GM19463 (cell line): ENCODE results near the gene PFKM.

Experiments
- ATAC-seq: cut with Tn5 transposase; IDR thresholded peaks from one replicate; pipeline ENCODE4 v1.9.1; 2021; ENCODE audit warnings: mild to moderate bottlenecking, moderate library complexity; ENCODE audit not compliant: unreplicated experiment

PFKM gene

DNA sequence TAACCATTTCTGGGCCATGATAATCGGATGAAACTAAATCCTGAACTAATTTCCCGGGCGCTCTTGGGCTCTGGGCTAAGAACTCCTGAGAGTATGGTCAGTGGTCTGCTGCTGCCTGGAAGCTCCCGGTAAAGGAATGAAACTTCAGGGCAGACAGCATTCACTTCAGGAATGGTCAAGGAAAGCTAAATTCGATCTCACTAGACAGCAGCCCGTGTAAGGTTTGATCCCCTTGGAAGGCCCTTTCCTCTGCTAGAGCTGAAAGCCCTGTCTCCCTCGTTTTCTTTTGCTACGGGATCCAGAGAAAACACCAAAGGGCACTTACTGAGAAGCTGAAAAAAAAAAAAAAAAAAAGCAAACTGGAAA, 37.5 kb downstream of the PFKM start:
- no peak for ATAC-seq

DNA sequence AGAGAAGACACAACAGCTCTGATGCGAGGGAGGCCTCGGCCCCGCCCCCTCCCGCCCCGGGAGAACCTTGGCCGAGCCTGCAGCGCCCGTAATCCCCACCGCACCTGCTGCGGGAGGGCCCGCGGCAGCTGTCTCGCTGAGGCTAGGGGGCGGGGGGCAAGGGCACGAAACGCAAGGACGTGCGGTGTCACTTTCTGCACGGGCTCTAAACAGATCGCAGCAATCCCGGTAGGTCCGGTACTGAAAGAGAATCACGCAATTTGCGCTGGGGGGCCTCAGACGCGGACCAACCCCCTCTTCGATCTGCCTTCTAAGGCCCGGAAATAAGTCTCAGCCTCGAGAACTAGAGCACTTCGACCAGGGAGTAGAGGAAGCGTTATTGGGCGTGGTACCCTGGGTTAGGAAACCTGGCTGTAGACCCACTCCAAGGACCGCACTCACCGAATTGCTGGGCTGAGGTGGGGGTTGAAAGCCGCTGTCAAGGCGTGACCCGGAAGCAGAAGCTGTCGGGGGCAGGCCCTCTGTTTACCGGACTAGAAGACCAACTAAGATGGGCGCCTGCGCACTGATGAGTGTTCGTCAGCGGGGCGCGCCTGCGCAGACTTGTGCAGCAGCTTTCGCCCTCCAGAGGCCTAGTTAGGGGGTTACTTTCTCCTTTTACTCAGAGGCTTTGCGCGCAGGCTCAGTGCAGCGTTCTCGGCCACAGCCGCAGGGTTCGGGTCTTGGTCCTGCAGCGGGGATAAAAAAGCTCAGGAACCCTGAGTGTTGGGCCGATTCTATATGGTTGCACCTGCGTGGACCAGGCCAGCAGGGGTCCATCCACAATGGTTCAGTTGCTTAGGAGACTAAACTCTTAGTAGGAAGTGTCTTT, 38.1 kb downstream of the PFKM start, which contains the start of gene ASB8:
TSS of gene ASB8 (minus strand) at position 498 of the 871 bp plus-strand sequence. CDS start 4,019 bp downstream, outside the sequence.
- peak; percentile 84 for ATAC-seq

DNA sequence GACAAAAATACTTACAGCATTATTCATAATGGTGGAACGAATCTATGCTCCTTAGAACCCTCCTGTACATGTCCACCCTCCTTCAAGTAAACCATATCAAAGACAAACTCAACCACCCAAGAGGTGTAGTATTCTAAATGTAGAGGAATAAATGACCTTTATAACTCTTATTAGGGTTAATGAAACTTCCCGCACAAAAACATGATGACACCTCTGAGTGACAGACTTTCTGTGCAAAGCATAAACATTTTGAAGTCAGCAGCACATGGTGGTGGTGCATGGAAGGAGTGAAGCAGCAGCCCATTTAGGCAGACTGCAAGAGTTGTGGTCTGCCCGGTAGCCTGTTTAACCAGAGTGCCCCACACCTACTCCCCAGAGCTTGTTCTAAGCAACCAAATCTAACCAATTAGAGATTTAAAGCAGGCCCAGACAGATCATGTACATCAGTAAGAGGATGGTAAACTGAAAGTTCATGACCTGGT, 38.8 kb downstream of the PFKM start:
- no peak for ATAC-seq

DNA sequence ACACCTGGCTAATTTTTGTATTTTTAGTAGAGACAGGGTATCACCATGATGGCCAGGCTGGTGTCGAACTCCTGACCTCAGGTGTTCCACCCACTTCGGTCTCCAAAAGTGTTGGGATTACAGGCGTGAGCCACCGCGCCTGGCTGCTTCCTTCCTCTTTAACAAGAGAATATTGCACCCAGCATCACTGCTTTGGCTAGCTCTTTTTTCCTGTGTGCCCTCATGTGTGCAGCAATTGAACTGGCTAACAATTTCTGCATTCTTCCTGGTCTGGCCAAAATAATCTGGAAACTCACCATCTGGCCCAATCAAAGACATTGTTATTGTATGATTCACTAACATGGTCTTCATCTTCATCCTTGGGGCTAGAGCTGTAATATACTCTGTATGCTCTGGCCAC, 40.9 kb downstream of the PFKM start:
- no peak for ATAC-seq

DNA sequence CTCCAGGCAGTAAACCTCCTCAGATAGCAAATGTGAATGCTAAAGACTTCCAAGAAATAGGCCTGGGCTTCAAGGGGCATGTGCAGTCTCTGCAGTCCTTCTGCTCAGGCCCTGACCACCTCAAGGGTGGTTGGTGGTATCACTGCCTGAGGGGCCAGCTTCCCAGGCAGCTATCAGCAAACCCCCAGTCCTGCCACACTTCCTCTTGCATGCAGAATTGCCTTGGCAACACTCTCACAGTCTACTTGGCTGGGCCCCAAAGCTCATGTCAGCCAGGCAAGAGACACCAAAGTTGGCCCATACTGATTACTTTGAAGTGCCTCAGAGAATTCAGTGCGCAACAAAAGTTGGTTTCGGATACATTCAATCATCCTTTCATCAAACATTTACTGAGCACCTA, 41.6 kb downstream of the PFKM start:
- ATAC-seq: no peak

DNA sequence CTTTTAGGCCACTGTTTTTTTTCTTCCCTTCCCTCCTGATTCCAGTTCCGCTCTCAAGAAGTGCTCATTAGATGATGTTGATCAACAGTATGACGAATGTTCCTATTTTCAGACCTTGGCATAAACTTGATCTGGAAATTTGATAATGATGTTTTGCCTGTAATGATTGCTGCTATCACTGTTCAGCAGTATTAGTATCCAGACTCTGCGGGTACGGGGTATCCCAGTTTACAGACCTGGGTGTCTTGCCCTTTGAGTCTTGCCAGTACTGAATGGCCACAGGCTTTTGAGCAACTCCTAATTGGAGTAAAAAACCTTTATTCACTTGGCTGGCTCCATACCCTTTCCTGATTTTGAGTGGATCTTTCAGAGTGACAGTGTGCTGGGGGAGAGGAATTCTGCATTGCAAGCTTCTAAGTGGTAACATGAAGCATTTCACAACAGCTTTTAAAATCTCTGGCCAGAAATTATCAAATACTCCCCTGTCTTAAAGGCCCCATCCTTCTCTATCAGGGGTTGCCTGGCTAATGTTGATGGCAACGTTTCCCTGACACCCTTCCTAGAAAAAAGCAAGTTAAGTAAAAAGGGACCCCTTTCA, 44.1 kb downstream of the PFKM start:
- no peak for ATAC-seq

DNA sequence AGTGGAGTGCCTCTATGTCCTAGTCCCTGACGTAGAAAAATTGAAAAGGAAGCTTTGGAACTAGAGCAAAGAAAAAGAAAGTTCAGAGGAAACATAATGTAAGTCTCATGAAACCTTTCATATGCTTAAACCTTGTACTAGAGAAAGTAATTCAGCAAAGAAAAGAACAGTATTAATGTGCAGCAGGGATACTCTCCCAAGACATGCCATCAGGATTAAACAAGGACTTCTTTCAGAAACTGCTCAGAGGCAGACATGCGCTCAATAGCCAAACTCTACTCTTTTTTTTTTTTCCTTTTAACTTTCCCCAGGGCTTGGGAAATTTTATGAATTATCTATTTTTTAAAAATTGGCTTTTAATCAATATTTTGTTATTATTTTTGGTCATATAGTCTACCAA, 45.3 kb downstream of the PFKM start:
- no peak for ATAC-seq

DNA sequence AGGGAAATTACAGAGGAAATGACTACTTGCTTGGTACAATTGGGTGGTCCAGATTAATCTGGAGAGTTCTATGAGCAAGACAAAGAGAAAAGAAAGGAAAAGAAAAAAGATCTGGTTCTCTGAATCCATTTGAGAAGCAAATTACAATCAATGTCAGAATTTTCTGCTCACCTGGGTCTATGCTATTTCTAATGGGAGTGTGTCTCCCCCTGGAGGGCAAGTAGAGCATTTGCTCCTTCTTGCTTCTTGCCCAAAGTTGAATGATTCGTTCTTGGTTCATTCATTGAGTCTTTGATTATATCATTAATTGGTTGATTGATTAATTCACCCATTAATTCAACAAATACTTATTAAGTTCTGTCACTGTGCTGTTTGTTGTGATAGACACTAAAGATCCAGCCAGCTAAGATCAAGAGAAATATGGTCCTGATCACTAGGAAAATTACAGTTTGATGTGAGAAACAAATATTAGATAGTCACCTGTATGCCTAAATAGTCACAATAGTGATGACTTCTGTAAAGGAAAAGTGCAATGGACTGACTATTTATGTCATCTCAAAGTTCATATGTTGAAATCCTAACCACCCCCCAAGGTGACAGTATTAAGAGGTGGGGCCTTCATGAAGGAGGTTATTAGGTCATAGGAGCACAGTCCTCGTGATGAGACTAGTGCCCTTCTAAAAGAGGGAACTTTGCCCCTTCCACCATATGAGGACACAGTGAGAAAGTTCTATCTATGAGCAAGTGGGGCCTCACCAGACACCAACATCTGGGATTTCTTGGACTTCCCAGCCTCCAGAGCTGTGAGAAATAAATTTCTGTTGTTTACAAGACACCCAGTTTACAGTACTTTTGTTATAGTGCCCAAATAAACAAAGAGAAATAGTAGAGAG, 46.2 kb downstream of the PFKM start:
- no peak for ATAC-seq

DNA sequence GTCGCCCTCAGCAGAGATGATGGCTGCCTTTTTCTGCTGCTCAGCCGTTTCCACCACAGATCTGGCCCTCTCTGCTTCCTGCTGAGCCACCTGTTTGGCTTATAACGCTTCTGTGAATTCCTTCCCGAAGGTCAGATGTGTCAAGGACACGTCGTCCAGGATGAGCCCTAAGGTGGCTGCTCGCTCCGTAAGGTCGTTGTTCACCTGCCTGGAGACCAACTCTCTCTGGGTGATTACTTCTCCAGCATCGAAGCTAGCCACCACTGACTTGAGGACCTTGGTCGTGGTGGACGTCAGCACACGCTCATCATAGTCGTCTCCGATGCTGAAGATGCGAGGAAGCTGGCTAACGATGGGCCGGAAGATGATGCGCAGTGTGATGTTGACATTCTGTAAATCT, 49.8 kb downstream of the PFKM start:
- ATAC-seq: no peak

DNA sequence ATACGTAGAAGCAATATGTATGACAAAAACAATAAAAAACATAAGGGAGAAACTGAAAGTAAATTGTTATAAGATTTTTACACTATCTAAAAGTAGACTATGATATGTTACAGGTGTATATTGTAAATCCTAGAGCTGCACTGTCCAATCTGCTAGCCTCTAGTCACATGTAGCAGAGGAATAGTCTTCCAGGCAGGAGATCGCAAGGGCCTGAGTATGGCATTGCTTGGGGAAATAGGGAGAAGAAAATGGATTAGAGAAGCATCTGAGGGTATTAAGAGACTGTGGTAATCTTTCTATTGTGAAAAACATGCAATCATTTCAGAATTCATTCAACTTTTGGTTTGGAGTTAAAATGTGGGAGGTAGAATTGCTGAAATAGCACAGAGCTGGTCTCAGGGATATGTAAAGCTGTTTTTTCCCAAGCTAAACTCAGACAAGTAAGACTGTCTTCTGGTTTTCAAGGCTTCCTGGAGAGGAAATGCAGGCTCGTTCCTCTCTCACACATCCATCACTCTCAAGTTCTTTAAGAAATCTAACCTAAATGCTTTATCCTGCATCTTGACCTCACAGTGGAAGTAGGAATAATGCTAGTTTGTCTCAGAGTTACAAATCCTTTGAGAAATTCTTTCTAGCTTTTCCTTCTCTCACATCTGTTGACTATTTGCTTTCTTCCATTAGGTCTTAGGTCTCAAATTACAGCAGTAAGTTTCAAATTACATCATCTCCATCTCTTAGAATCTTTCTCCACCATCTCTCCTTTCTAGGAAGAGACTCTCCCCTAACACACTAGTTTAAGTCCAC, 56.7 kb downstream of the PFKM start:
- ATAC-seq: no peak

DNA sequence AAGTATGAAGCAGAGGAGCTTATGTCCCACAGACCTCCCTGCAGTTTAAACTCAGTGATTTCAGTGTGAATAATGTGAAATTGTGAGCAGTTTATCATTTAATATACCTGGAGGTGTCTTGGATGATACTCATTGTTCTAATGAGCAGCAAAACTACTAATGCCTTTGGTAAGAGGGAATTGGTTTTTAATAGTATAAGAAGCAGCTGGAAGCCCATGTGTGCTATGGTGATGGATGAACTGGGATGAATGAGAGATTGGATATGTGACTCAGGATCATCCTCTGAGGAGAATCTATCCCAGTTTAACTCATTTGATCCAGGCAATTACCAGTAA, 57.2 kb downstream of the PFKM start:
- no peak for ATAC-seq

DNA sequence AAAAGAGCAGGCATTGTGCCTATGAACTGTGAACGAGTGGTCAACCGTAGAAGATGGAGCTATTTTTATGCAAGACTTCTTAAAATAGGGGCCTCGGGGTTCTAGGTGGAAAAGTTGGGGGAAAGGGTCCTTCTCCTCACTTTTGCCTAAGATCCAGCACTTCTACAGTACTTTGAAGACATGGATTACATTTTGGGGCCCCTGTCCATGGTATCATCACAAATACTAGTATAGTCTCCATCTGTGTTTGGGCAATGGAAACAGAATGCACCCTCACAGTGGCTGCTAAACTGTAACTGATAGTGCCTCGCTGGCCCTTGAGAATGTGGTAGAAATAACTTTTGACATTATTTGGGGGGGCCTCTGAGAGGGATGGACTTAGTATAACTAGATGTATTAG, 58.8 kb downstream of the PFKM start:
- no peak for ATAC-seq

DNA sequence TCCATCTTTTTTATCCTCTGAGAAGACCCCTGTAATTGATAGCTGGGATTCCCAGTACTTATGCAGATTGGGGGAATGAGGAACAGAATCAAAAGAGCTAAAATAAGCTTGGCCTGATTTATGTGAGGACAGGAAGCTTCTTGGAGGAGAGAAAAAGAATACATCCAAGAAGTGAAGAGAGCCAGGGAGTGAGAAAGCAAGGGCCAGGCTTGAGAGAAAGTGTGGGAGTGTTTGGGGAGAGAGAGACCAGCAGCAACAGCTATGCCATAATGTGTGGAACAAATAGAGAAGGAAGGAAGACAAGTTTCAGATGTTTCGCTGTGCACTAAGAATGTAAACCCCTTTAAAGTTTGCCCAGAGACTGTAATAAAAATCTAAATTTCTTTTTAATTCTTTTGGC, 60.3 kb downstream of the PFKM start:
- ATAC-seq: no peak

DNA sequence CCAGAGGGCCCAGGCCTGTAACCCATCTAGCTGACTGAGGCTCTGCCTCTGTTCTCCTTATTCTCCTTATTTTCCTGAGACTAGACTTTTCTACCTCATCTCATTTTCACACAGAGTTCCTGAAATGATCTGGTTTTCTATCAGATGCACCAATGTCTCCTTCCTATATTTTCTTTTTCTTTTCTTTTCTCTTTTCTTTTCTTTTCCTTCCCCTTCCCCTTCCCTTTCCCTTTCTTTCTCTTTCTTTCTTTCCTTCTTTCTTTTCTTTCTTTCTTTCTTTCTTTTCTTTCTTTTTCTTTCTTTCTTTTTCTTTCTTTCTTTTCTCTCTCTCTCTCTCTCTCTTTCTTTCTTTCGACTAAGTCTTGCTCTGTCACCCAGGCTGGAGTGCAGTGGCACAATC, 61.3 kb downstream of the PFKM start:
- ATAC-seq: no peak

DNA sequence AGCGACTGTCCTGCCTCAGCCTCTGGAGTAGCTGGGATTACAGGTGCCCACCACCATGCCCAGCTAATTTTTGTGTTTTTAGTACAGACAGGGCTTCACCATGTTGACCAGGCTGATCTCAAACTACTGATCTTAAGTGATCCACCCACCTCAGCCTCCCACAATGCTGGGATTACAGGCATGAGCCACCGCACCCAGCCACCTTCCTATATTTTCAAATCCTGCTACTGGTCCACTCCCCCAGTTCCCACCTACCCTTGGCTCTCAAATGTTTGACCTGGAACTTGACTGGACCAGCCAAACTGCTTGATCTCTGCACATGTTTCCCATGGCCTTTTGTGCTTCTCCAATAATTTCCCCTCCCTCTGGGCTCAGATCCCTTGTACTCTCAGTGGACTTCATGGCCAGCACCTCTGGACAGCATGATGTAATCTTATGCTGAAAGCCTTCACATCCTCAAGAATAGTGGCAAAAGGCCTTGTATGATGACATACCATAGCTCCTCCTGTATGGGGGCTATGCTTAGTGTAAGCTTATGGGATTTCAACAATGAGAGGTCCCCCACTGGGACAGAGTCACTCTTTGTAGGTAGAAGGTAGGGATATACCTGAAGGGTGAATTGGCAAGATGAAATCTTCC, 61.8 kb downstream of the PFKM start:
- ATAC-seq: no peak

DNA sequence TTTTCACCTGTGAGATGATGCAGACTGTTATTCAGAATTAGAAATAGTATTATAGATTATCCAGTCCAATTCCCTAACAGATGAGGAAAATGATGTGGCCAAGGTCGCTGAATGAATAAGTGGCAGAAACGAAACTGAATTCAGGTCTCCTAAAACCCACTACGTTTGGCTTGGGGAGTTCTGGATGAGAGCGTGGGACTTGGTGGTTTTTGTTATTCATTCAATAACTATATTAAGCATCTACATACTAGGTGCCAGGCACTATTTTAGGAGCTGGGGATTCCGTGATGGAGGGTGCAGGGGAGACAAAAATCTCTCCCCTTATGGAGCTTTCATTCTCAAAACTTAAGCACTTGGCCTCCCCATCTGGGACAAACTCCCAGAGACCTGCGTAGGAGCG, 63.5 kb downstream of the PFKM start:
- ATAC-seq: no peak

DNA sequence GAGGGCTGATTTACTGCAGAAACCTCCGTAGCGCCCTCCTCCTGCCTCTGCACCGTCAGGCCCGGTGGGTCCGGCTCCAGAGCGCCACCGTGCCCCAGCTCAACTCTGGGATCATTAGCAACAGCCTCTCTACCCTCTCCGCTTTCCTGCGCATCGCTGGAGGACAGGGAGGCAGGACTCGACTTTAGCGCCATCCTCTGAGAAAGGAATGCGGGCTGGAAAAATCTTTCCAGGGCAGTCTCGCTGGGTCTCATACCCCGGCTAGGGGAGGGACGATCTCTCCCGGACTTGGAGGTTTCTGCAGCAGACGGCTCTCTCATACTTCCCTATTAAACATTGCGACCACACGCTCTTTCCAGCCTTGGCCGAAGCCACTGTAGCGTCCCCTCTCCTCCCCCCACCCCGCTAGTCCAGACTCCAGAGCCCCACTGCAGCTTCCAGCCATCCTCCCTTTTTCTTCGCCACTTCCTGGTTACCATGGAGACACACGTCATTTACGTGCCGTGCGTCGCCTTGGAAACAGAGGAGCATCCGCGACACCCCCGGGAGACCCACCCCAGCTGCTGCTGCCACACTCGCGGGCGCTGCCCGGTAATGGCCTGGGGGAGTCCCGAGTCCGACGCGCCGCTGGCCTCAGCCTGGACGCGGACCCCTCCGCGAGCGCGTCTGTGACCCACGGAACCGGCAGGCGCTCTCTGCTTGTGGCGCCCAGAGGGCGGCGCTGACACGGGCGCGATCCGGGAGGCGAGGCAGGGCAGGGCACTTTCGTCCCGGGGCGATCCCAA, 64.1 kb downstream of the PFKM start, which contains the start of gene CCDC184:
TSS of gene CCDC184 (plus strand) at position 554 of the 785 bp plus-strand sequence. CDS start 479 bp downstream, outside the sequence.
- ATAC-seq: peak; percentile 75

DNA sequence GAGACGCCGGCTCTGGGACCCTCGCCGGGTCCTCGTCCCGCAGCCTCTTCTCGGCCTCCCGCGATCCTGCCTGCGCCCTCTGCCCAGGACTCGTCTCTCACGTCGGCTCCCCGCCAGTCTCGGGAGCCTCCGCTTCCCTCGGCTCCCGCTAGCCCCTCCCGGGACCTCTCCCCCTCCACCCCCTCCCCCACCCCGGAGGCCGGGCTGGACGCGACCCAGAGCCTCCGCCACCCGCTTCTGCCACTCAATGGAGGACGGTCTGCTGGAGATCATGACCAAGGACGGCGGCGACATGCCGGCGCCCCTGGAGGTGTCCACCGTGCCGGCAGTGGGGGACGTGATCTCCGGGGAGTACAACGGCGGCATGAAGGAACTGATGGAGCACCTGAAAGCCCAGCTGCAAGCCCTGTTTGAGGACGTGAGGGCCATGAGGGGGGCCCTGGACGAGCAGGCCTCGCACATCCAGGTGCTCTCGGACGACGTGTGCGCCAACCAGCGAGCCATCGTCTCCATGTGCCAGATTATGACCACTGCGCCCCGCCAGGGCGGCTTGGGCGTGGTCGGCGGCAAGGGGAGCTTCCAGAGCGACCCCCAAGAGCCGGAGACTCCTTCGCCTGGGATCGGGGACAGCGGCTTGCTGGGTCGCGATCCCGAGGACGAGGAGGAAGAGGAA, 64.8 kb downstream of the PFKM start:
- ATAC-seq: no peak

DNA sequence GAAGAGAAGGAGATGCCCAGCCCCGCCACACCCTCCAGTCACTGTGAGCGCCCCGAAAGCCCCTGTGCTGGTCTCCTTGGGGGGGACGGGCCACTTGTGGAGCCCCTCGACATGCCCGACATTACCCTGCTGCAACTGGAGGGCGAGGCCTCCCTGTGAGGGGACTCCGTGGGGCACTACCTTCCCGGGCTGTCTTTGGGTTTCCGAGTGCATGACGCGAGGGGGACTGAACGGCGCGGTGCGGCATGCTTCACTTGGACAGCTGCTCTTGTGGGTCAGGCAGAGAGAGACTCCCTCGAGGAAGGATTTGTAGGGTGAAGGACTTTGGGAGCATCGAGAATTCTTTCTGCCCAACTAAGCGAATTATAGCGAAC, 65.4 kb downstream of the PFKM start:
- ATAC-seq: no peak
